Transverse colon (tissue), 4 donors: ENCODE data around the gene MYMK.

ENCODE experiments used
- CTCF ChIP-seq, 5 experiments: fragments of 200-600 bp in 3 of 5; fragments of 450-650 bp in 2 of 5; sonication (generic) in 3 of 5; IDR thresholded peaks; 1 replicate in 2 of 5; 2 replicates in 3 of 5; pipeline ENCODE4 v1.5.1; 2016 to 2017; ENCODE audit warnings: antibody characterized with exemption in 5 of 5, inconsistent platforms in 3 of 5, mild to moderate bottlenecking in 2 of 5, moderate library complexity in 1 of 5
- POLR2A ChIP-seq: fragments of 450-650 bp; IDR thresholded peaks from one replicate; pipeline ENCODE4 v1.6.1; 2016; ENCODE audit warnings: antibody characterized with exemption, mild to moderate bottlenecking, moderate library complexity
- POLR2AphosphoS5 ChIP-seq, 3 donors: sonication (generic); formaldehyde crosslinking; IDR thresholded peaks; one replicate each; pipeline ENCODE4 v1.6.1; 2016; ENCODE audit warnings: antibody characterized with exemption in 3 of 3

GRCh38 chr9:133483611-133484010, 41.1 kb downstream of the MYMK start:
- no peak for TF ChIP-seq CTCF (IDR thresholded peaks at IDR 0.05)
- no peak for TF ChIP-seq POLR2A
- no peak for TF ChIP-seq POLR2AphosphoS5 (IDR thresholded peaks at IDR 0.05)
